ENCODE results near the gene BACE2. TPM values are rescaled to one million over a fixed set of nuclear protein-coding genes. Genes with fewer than 3 reads are reported as not detected.

The BACE2 gene
- total RNA-seq, 4 donors from 2014 or later = 23.9 to 59.4 (median 36.6) TPM

GRCh38 chr21:41124641-41125201 lies 43.2 kb upstream of the BACE2 start:
- Histone ChIP-seq H3K36me3 (no peaks in the 10 kb centered on the region), H3K27ac (no peak overlapping the region), H3K9me3 (no peaks in the 10 kb centered on the region), H3K4me3 (no peak overlapping the region), H3K27me3 (no peaks in the 10 kb centered on the region), H3K4me1 (peaks cover 11% of the 10 kb centered on the region)
- TF ChIP-seq POLR2AphosphoS5 (IDR thresholded peaks at IDR 0.05) = no peak
- no peak for TF ChIP-seq POLR2A (IDR thresholded peaks at IDR 0.05)
- TF ChIP-seq, protein P1, sequence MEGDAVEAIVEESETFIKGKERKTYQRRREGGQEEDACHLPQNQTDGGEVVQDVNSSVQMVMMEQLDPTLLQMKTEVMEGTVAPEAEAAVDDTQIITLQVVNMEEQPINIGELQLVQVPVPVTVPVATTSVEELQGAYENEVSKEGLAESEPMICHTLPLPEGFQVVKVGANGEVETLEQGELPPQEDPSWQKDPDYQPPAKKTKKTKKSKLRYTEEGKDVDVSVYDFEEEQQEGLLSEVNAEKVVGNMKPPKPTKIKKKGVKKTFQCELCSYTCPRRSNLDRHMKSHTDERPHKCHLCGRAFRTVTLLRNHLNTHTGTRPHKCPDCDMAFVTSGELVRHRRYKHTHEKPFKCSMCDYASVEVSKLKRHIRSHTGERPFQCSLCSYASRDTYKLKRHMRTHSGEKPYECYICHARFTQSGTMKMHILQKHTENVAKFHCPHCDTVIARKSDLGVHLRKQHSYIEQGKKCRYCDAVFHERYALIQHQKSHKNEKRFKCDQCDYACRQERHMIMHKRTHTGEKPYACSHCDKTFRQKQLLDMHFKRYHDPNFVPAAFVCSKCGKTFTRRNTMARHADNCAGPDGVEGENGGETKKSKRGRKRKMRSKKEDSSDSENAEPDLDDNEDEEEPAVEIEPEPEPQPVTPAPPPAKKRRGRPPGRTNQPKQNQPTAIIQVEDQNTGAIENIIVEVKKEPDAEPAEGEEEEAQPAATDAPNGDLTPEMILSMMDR (IDR thresholded peaks at IDR 0.05) = no peak
- TF ChIP-seq EP300 (IDR thresholded peaks at IDR 0.05) = no peak
- no peak for DNase-seq (ENCODE audit: low spot score in 2 of 2)
- 34% methylated on average over 13 of the region's 13 CpGs for WGBS

GRCh38 chr21:41128981-41129380 lies 39.0 kb upstream of the BACE2 start:
- Histone ChIP-seq H3K4me3 (no peak overlapping the region), H3K4me1 (peaks cover 11% of the 10 kb centered on the region), H3K27me3 (no peaks in the 10 kb centered on the region), H3K9me3 (no peaks in the 10 kb centered on the region), H3K36me3 (no peaks in the 10 kb centered on the region), H3K27ac (no peak overlapping the region)
- TF ChIP-seq POLR2AphosphoS5 (IDR thresholded peaks at IDR 0.05) (no peak), POLR2A (IDR thresholded peaks at IDR 0.05) (no peak), EP300 (IDR thresholded peaks at IDR 0.05) (no peak)
- TF ChIP-seq, protein P1 (IDR thresholded peaks at IDR 0.05) = no peak
- DNase-seq (ENCODE audit: low spot score in 2 of 2) = no peak

DNA sequence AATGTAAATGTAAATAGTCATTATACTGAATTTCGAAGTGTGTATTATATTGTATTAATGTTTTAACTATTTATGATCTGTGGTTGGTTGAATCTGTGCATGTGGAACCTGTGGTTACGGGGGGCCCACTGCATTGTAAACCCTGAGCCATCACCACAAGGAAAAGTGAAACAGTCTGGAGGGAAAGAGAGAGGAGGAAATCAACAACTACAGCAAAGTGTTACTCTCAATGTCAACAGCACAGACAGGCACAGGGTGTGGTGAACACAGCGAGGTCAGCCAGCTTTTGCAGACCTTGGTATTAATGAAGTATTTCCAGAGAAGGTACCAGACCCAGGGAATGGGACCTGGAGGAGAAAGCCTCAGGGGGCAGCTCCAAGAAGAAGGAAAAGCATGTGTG lies 37.1 kb upstream of the BACE2 start:
- H3K4me3 ChIP-seq = no peak overlapping the region
- no peak for DNase-seq (ENCODE audit: low spot score in 2 of 2)
- H3K4me1 ChIP-seq = no peaks in the 10 kb centered on the region
- WGBS = 72% methylated on average over 3 of the region's 3 CpGs
- H3K27me3 ChIP-seq = no peaks in the 10 kb centered on the region
- H3K36me3 ChIP-seq = no peaks in the 10 kb centered on the region
- no peaks in the 10 kb centered on the region for H3K9me3 ChIP-seq
- no peak for TF ChIP-seq EP300 (IDR thresholded peaks at IDR 0.05)
- TF ChIP-seq, protein P1 (IDR thresholded peaks at IDR 0.05) = no peak
- no peak for TF ChIP-seq POLR2A (IDR thresholded peaks at IDR 0.05)
- no peak overlapping the region for H3K27ac ChIP-seq

GRCh38 chr21:41133874-41134522 lies 34.0 kb upstream of the BACE2 start:
- no peaks in the 10 kb centered on the region for H3K36me3 ChIP-seq
- H3K4me1 ChIP-seq = no peaks in the 10 kb centered on the region
- no peak overlapping the region for H3K27ac ChIP-seq
- no peaks in the 10 kb centered on the region for H3K9me3 ChIP-seq
- 55% methylated on average over 5 of the region's 5 CpGs for WGBS
- TF ChIP-seq, protein P1 (IDR thresholded peaks at IDR 0.05) = peak in 1 of 2 donors; percentile 22
- TF ChIP-seq POLR2AphosphoS5 (IDR thresholded peaks at IDR 0.05) = no peak
- no peak for TF ChIP-seq POLR2A (IDR thresholded peaks at IDR 0.05)
- DNase-seq (ENCODE audit: low spot score in 2 of 2) = no peak
- no peak overlapping the region for H3K4me3 ChIP-seq
- H3K27me3 ChIP-seq = no peaks in the 10 kb centered on the region

- H3K27me3 ChIP-seq = no peaks in the 10 kb centered on the region
- no peak overlapping the region for H3K27ac ChIP-seq
- 70% methylated on average over 5 of the region's 7 CpGs for WGBS
- H3K4me1 ChIP-seq = no peaks in the 10 kb centered on the region
- TF ChIP-seq POLR2A (IDR thresholded peaks at IDR 0.05) (no peak), POLR2AphosphoS5 (IDR thresholded peaks at IDR 0.05) (no peak), EP300 (IDR thresholded peaks at IDR 0.05) (no peak)
- TF ChIP-seq, protein P1 (IDR thresholded peaks at IDR 0.05) = no peak
- H3K4me3 ChIP-seq = no peak overlapping the region
- no peak for DNase-seq (ENCODE audit: low spot score in 2 of 2)
- H3K36me3 ChIP-seq = no peaks in the 10 kb centered on the region
- H3K9me3 ChIP-seq = no peaks in the 10 kb centered on the region
Measured at GRCh38 chr21:41135746-41136145, 32.2 kb upstream of the BACE2 start.

All from suprapubic skin (tissue), 4 donors.